VCaP (cell line): ENCODE results near the gene GNB1L.

Experiments used
- H3K27ac ChIP-seq: fragments of 450-650 bp; 2 replicates; pipeline ENCODE4 v1.5.1; 2017
- CTCF ChIP-seq: fragments of 450-650 bp; conservative IDR thresholded peaks from 2 replicates; pipeline ENCODE4 v1.5.1; 2017; ENCODE audit warnings: mild to moderate bottlenecking, moderate library complexity

Gene GNB1L

GRCh38 chr22:19748139-19748538, 106.5 kb downstream of the GNB1L start:
- no peak for TF ChIP-seq CTCF

GRCh38 chr22:19747551-19747950, 107.1 kb downstream of the GNB1L start:
- no peak for TF ChIP-seq CTCF
- H3K27ac ChIP-seq: no peak overlapping the region

More at GRCh38 chr22:19748139-19748538, 106.5 kb downstream of the GNB1L start:
- H3K27ac ChIP-seq: no peak overlapping the region

GRCh38 chr22:19746726-19747125, 107.9 kb downstream of the GNB1L start:
- no peak for TF ChIP-seq CTCF
- H3K27ac ChIP-seq: no peak overlapping the region

- TF ChIP-seq CTCF: no peak
- no peak overlapping the region for H3K27ac ChIP-seq
Measured at GRCh38 chr22:19745155-19746101, 109.2 kb downstream of the GNB1L start.

- TF ChIP-seq CTCF: no peak
Measured at GRCh38 chr22:19744350-19745006, 110.2 kb downstream of the GNB1L start.

GRCh38 chr22:19743651-19744050, 111.0 kb downstream of the GNB1L start:
- no peak overlapping the region; the same call in 1 of the 2 replicates for H3K27ac ChIP-seq
- no peak for TF ChIP-seq CTCF

More at GRCh38 chr22:19744350-19745006, 110.2 kb downstream of the GNB1L start:
- no peak overlapping the region; the same call in 1 of the 2 replicates for H3K27ac ChIP-seq

GRCh38 chr22:19743081-19743480, 111.6 kb downstream of the GNB1L start:
- no peak for TF ChIP-seq CTCF
- no peak overlapping the region for H3K27ac ChIP-seq
